Measurements from ENCODE around the gene ASB2.

The ASB2 gene

GRCh38 chr14:93901813-93902212 lies 74.6 kb downstream of the ASB2 start:
- no peak for DNase-seq

- no peak for DNase-seq
These were observed 77.6 kb downstream of the ASB2 start for GRCh38 chr14:93898731-93899130.

GRCh38 chr14:93898081-93898611 lies 78.2 kb downstream of the ASB2 start:
- no peak for DNase-seq

GRCh38 chr14:93897476-93897845 lies 78.9 kb downstream of the ASB2 start:
- DNase-seq, result no peak

GRCh38 chr14:93895023-93895604 lies 81.3 kb downstream of the ASB2 start:
- no peak for DNase-seq

DNA sequence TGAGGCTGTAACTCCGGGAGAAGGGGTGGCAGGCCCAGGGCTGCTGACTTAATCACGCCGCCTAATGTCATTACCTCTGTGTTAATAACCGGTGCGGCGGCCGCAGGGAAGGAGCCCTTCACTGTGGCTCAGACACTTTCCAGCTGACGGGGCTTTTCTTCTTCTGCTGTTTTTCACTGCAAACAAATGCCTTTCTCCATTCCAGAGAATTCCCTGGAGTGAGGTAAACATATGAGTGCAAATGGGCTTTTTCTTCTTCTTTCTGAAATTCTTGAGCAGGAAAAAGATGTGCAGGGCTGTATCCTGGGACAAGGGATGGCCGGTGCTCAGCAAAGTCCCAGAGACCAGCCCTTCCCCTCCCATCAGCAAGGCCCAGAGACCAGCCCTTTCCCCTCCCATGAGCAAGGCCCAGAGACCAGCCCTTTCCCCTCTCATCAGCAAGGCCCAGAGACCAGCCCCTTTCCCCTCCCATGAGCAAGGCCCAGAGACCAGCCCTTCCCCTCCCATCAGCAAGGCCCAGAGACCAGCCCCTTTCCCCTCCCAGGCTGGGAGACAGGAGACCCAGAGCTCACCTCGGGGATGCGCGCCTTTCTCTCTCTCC lies 82.6 kb downstream of the ASB2 start:
- no peak for DNase-seq

GRCh38 chr14:93892923-93893558 lies 83.3 kb downstream of the ASB2 start:
- DNase-seq, result peak in 1 of 2 experiments; percentile 60

DNA sequence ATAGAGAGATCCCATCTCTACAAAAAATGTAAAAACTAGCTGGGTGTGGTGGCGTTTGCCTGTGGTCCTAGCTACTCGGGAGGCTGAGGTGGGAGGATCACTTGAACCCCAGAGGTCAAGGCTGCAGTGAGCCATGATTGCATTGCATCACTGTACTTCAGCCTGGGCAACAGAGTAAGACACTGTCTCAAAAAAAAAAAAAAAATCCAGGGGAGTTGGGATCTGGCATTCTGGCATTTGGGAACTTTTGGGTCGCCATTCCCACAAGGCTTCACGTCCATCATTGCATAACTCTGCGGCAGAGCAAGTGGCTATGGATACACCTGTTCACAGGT lies 83.9 kb downstream of the ASB2 start:
- DNase-seq, result no peak

GRCh38 chr14:93891756-93892504 lies 84.4 kb downstream of the ASB2 start:
- no peak for DNase-seq

- no peak for DNase-seq
These were observed 86.5 kb downstream of the ASB2 start for GRCh38 chr14:93889739-93890483.

GRCh38 chr14:93888995-93889394 lies 87.4 kb downstream of the ASB2 start:
- no peak for DNase-seq

DNA sequence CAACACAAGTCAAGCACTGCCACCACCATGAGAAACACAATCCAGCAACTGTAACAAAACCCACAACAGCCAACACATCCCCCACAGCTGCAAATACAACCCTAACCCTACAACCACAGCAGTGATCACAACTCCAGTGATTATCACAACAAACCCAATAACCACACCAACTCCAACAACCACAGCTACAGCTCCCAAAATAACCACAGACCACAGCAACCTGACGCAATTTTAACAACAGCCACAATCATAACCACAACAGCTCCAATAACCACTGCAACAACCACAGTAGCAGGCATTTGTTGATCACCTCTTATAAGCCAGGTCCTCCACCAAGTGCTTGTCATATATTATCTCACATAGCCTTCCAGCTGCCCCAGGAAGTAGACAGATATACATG lies 91.4 kb downstream of the ASB2 start:
- no peak for DNase-seq

All from cerebellar nuclear complex (tissue), 1 donor.